ENCODE data around the gene CGN. TPM values are rescaled to one million over a fixed set of nuclear protein-coding genes. Genes with fewer than 3 reads are reported as not detected.

CGN gene
- total and polyA plus RNA-seq, 2 donors (not counting 3 experiments of a cell fraction or from before 2014, with no cell fraction given): 0.32 to 0.73 TPM

DNA sequence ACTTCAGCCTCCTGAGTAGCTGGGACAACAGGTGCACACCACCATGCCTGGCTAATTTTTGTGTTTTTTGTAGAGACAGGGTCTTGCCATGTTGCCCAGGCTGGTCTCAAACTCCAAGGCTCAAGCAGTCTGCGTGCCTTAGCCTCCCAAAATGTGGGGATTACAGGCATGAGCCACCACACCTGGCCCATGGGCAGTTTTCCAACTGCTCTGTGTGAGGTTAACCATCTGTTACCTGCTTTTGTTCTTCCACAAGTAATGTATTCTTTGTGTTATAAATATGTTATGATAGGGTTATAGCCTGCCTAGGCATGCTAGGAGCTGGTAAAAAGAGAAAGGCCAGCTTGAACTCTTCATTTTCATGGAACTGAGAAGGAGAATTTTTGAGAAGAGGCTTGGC is 59.6 kb downstream of the CGN start:
- H3K36me3 ChIP-seq (ENCODE audit: control insufficient read depth in 2 of 2, extremely low read depth in 1 of 2, insufficient read depth in 2 of 2, low read length in 2 of 2): no peaks in the 10 kb centered on the region
- dilution Hi-C loops (cut with MboI; ENCODE audit: extremely low pct_ligation_motif_present, low sequenced_read_pairs): no loop called here
- no peaks in the 10 kb centered on the region for H3K27me3 ChIP-seq (ENCODE audit: control insufficient read depth in 2 of 2, insufficient read depth in 2 of 2, low read length in 2 of 2)

More for the DNA sequence above, 59.6 kb downstream of the CGN start:
- no peak overlapping the region for H3K4me3 ChIP-seq (replicated peaks in 1 of 3; ENCODE audit: insufficient read depth in 1 of 3, low read depth in 1 of 3, low read length in 3 of 3)
- H3K9me1 ChIP-seq (replicated peaks; ENCODE audit: control insufficient read depth, extremely low read depth, insufficient read depth, low read length): no peaks in the 10 kb centered on the region
- H3K9ac ChIP-seq (replicated peaks; ENCODE audit: extremely low read depth, insufficient read depth, low read length): no peak overlapping the region
- no peaks in the 10 kb centered on the region for H3K79me2 ChIP-seq (ENCODE audit: control insufficient read depth, insufficient read depth, low read length)
- H3K9me3 ChIP-seq (replicated peaks; ENCODE audit: control insufficient read depth, insufficient read depth, low read length): no peaks in the 10 kb centered on the region
- no TSS peak for BruUV-seq (replicated peaks)
- H3K4me1 ChIP-seq (ENCODE audit: control insufficient read depth, extremely low read depth, insufficient read depth, low read length): no peaks in the 10 kb centered on the region
- CTCF ChIA-PET: no interaction called here
- TF ChIP-seq GATA2 (IDR thresholded peaks at IDR 0.05; ENCODE audit: insufficient read depth, insufficient read length, low read depth, low read length) (no peak), FOS (IDR thresholded peaks at IDR 0.05; ENCODE audit: borderline replicate concordance, insufficient read depth, low read length) (no peak), POLR2AphosphoS5 (IDR thresholded peaks at IDR 0.05; ENCODE audit: insufficient read depth, low read depth, low read length) (no peak), POLR2A (IDR thresholded peaks at IDR 0.05; ENCODE audit: low read depth, low read length) (no peak), JUN (IDR thresholded peaks at IDR 0.05; ENCODE audit: borderline replicate concordance, insufficient read depth, insufficient read length, low read depth) (no peak), MYC (IDR thresholded peaks at IDR 0.05; ENCODE audit: low read depth, low read length) (no peak), EZH2 (IDR thresholded peaks at IDR 0.05; ENCODE audit: borderline replicate concordance, low read depth, low read length, severe bottlenecking) (no peak)
- TF ChIP-seq, protein P1, sequence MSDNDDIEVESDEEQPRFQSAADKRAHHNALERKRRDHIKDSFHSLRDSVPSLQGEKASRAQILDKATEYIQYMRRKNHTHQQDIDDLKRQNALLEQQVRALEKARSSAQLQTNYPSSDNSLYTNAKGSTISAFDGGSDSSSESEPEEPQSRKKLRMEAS (IDR thresholded peaks at IDR 0.05; ENCODE audit: insufficient read depth, insufficient read length): no peak
- TF ChIP-seq, protein P2, sequence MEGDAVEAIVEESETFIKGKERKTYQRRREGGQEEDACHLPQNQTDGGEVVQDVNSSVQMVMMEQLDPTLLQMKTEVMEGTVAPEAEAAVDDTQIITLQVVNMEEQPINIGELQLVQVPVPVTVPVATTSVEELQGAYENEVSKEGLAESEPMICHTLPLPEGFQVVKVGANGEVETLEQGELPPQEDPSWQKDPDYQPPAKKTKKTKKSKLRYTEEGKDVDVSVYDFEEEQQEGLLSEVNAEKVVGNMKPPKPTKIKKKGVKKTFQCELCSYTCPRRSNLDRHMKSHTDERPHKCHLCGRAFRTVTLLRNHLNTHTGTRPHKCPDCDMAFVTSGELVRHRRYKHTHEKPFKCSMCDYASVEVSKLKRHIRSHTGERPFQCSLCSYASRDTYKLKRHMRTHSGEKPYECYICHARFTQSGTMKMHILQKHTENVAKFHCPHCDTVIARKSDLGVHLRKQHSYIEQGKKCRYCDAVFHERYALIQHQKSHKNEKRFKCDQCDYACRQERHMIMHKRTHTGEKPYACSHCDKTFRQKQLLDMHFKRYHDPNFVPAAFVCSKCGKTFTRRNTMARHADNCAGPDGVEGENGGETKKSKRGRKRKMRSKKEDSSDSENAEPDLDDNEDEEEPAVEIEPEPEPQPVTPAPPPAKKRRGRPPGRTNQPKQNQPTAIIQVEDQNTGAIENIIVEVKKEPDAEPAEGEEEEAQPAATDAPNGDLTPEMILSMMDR (IDR thresholded peaks at IDR 0.05; ENCODE audit: extremely low read depth in 1 of 2, insufficient read depth in 1 of 2, low read depth in 1 of 2, low read length in 2 of 2): no peak
- FAIRE-seq: no peak
- H2AFZ ChIP-seq (ENCODE audit: low read depth, low read length): no peak overlapping the region
- no peak for DNase-seq (ENCODE audit: low read depth, low spot score)
- H4K20me1 ChIP-seq (replicated peaks; ENCODE audit: control insufficient read depth, extremely low read depth, insufficient read depth, low read length): no peaks in the 10 kb centered on the region
- intact Hi-C loops (cut with micrococcal nuclease): no loop called here
- no peak overlapping the region for H3K4me2 ChIP-seq (ENCODE audit: insufficient read depth, low read length)
- H3K27ac ChIP-seq (ENCODE audit: insufficient read depth, low read depth, low read length): no peak overlapping the region
- POLR2A ChIA-PET: interaction anchor here (0.6 kb wide), 1 partner anchor 20 kb away, joined by 3 read pairs; no protein-coding TSS in a partner anchor
